Fibroblast of the aortic adventitia (primary cell): ENCODE measurements around the gene ACADVL. TPM values are rescaled to one million over a fixed set of nuclear protein-coding genes. Genes with fewer than 3 reads are reported as not detected.

Source experiments
- DNase-seq: peaks from one replicate; pipeline ENCODE4 v3.0.0-alpha.2; 2010; ENCODE audit warnings: low read depth
- H3K4me3 ChIP-seq: 2 replicates; pipeline ENCODE4 v1.5.1; 2011; ENCODE audit warnings: low read depth, mild to moderate bottlenecking, control low read depth, low read length, moderate library complexity
- CTCF ChIP-seq: IDR thresholded peaks from 2 replicates; pipeline ENCODE4 v1.5.1; 2011; ENCODE audit warnings: mild to moderate bottlenecking, low read length, control low read depth, inconsistent platforms; ENCODE audit not compliant: insufficient read depth
- total RNA-seq: library from RNA; depleted of rRNA; stranded (reverse); fragments of >200 nt; gene quantifications from 2 replicates; pipeline ENCODE4 v1.2.3, GENCODE V29; 2012; ENCODE audit warnings: low replicate concordance

Gene ACADVL
- total RNA-seq, 1 donor: 210 TPM

GRCh38 chr17:7191571-7192270, 28.0 kb upstream of the ACADVL start:
- DNase-seq: no peak
- TF ChIP-seq CTCF: no peak

DNA sequence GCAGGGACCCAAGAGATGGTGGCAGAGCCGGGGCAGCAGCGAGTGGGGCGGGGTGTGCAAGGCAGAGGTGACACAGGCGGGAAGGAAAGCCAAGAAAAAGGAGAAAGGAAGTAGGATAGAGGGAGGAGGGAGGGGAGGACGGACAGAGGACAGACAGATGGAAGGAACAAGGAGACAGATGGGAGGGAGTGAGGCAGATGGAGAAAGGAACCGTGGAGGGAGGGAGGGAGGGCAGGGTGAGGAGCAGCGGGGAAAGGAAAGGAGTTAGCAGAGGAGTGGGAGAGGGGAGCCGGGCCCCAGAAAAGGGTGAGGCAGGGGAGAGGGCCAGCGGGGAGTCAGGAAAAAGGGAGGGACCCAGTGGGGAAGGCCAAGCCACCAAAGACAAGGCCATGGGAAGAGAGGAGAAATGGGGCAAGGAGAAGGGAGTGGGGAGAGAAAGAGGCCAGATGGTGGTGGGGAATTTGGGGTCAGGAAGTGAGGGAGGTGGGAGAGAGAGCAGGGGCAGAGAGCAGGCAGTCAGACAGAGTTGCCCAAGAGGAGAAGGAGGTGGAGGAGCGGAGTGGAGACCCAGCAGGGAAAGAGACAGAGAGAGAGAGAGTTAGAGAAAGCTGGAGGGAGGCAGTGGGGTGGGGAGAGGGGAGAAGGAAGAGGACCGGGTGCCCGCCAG, 27.3 kb upstream of the ACADVL start:
- no peak for DNase-seq
- TF ChIP-seq CTCF: no peak
- no peak overlapping the region for H3K4me3 ChIP-seq

More at GRCh38 chr17:7191571-7192270, 28.0 kb upstream of the ACADVL start:
- H3K4me3 ChIP-seq: no peak overlapping the region

DNA sequence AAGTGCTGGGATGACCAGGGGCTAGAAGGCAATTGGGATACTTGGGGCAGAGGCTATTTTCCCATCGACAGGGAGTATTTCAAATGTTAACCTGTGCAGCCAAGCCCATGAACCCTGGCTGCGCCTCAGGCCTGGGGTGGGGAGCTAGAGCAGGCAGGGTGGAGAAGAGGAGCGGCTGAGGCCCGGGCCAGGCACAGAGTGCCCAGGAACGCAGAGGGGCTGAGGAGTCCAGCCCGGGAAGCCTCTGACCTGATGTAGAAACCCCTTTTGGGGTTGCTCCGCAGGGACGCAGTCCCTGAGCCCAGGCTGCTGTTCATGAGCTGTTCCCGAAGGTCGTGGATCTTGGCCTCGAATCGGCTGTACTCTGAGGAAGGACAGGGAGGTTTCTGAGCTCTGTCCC, 23.8 kb upstream of the ACADVL start:
- no peak for TF ChIP-seq CTCF
- no peak for DNase-seq
- H3K4me3 ChIP-seq: no peak overlapping the region

- no peak for DNase-seq
- no peak overlapping the region for H3K4me3 ChIP-seq
- no peak for TF ChIP-seq CTCF
Measured at GRCh38 chr17:7196651-7197401, 22.9 kb upstream of the ACADVL start.

DNA sequence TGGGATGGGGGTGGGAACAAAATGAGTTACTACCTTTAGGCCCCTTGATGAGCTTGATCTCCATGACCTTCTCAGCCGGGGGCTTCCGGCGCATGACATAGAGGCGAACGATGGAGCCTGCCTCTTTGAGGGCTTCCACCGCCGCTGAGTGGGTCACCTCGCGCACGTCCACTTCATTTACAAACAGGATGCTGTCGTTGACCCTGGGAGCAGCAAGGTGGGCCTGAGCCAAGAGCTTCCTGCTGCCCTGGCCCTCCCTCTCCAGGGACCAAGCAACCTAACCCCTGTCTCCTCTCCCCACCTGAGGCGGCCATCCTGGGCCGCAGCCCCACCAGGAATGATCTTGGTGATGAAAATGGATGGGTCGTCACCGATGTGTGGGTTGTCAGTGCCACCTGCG, 16.3 kb upstream of the ACADVL start:
- no peak for DNase-seq
- no peak for TF ChIP-seq CTCF
- H3K4me3 ChIP-seq: no peak overlapping the region

DNA sequence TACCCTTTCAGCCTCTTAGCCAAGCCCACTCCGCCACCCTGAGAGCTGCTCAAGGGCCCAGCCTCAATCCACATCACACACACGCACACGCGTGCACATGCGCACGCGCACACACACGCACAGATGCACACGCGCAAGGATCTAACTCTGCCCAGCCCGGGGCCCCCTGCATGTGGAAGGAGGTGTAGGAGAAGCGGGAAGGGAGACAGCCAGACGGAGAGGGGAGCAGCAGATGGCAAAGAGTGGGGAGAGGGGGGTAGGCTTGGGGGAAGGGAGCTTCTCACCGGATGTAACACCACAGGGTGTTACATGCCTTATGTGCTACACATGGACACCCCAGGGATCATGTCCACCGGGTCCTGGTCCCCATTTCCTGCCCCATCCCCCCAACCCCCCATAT, 15.4 kb upstream of the ACADVL start:
- TF ChIP-seq CTCF: no peak
- no peak overlapping the region for H3K4me3 ChIP-seq

More for the DNA sequence above, 15.4 kb upstream of the ACADVL start:
- DNase-seq: no peak
